ENCODE results near the gene NKAIN1. TPM values are rescaled to one million over a fixed set of nuclear protein-coding genes. Genes with fewer than 3 reads are reported as not detected.

The NKAIN1 gene
- polyA plus RNA-seq, 1 experiment: 0.05 TPM

- ChIA-PET POLR2A (no interaction called here), CTCF (interaction anchor here (0.6 to 1.4 kb wide), 3 partner anchors 9 to 38 kb away, joined by 3 to 4 read pairs (median 4); no protein-coding TSS in a partner anchor)
- H3K27ac ChIP-seq (ENCODE audit: low read depth, low read length): no peak overlapping the region
- H3K27me3 ChIP-seq (ENCODE audit: control insufficient read depth, insufficient read depth, low read length): peaks cover 3% of the 10 kb centered on the region
- TF ChIP-seq CTCF (IDR thresholded peaks at IDR 0.05; ENCODE audit: low read depth, low read length): no peak
- no peak for DNase-seq (ENCODE audit: low read depth, low spot score)
- H3K4me3 ChIP-seq (ENCODE audit: low read depth, low read length): no peak overlapping the region
- no peaks in the 10 kb centered on the region for H3K9me3 ChIP-seq (ENCODE audit: control insufficient read depth, insufficient read depth, low read length)
Measured at GRCh38 chr1:31193729-31194128, 46.0 kb downstream of the NKAIN1 start.

- TF ChIP-seq CTCF (IDR thresholded peaks at IDR 0.05; ENCODE audit: low read depth, low read length): no peak
- Histone ChIP-seq H3K27me3 (ENCODE audit: control insufficient read depth, insufficient read depth, low read length) (peaks cover 18% of the 10 kb centered on the region), H3K4me3 (ENCODE audit: low read depth, low read length) (no peak overlapping the region), H3K9me3 (ENCODE audit: control insufficient read depth, insufficient read depth, low read length) (no peaks in the 10 kb centered on the region), H3K27ac (ENCODE audit: low read depth, low read length) (no peak overlapping the region)
- ChIA-PET CTCF (interaction anchor here (1.0 to 1.2 kb wide), 2 partner anchors 8 to 358 kb away, joined by 4 read pairs; no protein-coding TSS in a partner anchor), POLR2A (no interaction called here)
- no peak for DNase-seq (ENCODE audit: low read depth, low spot score)
Measured at GRCh38 chr1:31191281-31191680, 48.4 kb downstream of the NKAIN1 start.

- H3K9me3 ChIP-seq (ENCODE audit: control insufficient read depth, insufficient read depth, low read length): no peaks in the 10 kb centered on the region
- CTCF ChIA-PET: interaction anchor here (0.9 kb wide), 1 partner anchor 9 kb away, joined by 3 read pairs; no protein-coding TSS in a partner anchor
- DNase-seq (ENCODE audit: low read depth, low spot score): no peak
- H3K4me3 ChIP-seq (ENCODE audit: low read depth, low read length): no peak overlapping the region
- H3K27ac ChIP-seq (ENCODE audit: low read depth, low read length): no peak overlapping the region
- no peak for TF ChIP-seq CTCF (IDR thresholded peaks at IDR 0.05; ENCODE audit: low read depth, low read length)
- POLR2A ChIA-PET: no interaction called here
- H3K27me3 ChIP-seq (ENCODE audit: control insufficient read depth, insufficient read depth, low read length): peaks cover 18% of the 10 kb centered on the region
Measured at GRCh38 chr1:31189696-31190674, 49.7 kb downstream of the NKAIN1 start.

GRCh38 chr1:31183927-31184554, 55.6 kb downstream of the NKAIN1 start:
- TF ChIP-seq CTCF (IDR thresholded peaks at IDR 0.05; ENCODE audit: low read depth, low read length): peak; percentile 85
- CTCF ChIA-PET: interaction anchor here (0.5 to 5.8 kb wide), 41 partner anchors 9 to 403 kb away, joined by 3 to 50 read pairs (median 4); partner anchors contain the start of genes FABP3, SNRNP40 and ZCCHC17
- H3K9me3 ChIP-seq (ENCODE audit: control insufficient read depth, insufficient read depth, low read length): no peaks in the 10 kb centered on the region; the same call in 1 of the 2 replicates
- no peak for DNase-seq (ENCODE audit: low read depth, low spot score)
- peaks cover 22% of the 10 kb centered on the region for H3K27me3 ChIP-seq (ENCODE audit: control insufficient read depth, insufficient read depth, low read length)
- H3K4me3 ChIP-seq (ENCODE audit: low read depth, low read length): no peak overlapping the region
- POLR2A ChIA-PET: interaction anchor here (0.6 kb wide), 1 partner anchor 83 kb away, joined by 3 read pairs; no protein-coding TSS in a partner anchor
- no peak overlapping the region for H3K27ac ChIP-seq (ENCODE audit: low read depth, low read length)

All from AG04450 (cell line).